GM23248 (cell line): ENCODE results near the gene SYTL4. TPM values are rescaled to one million over a fixed set of nuclear protein-coding genes. Genes with fewer than 3 reads are reported as not detected.
A peak's percentile ranks its signal among the peaks of the same experiment; 100 is the strongest.
"Not testable (repeated sequence)": the region's sequence is repeated elsewhere in the genome, so short reads cannot be mapped to it uniquely, and the experiment has no call there.

Experiments used
- DNase-seq: peaks from one replicate; pipeline ENCODE4 v3.0.0-alpha.2; 2015
- H2AFZ ChIP-seq: fragments of 200-600 bp; sonication (generic); 2 replicates; pipeline ENCODE4 v1.6.1; 2016; ENCODE audit warnings: antibody characterized with exemption
- H3F3A ChIP-seq: fragments of 200-600 bp; sonication (generic); 2 replicates; pipeline ENCODE4 v1.6.1; 2016; ENCODE audit warnings: mild to moderate bottlenecking, antibody characterized with exemption, mixed run types; ENCODE audit not compliant: insufficient read depth
- H3K27ac ChIP-seq: fragments of 200-600 bp; sonication (generic); 2 replicates; pipeline ENCODE4 v1.5.1; 2016; ENCODE audit warnings: mild to moderate bottlenecking
- H3K27me3 ChIP-seq: fragments of 200-600 bp; sonication (generic); replicated peaks from 2 replicates; pipeline ENCODE4 v1.6.1; 2016; ENCODE audit warnings: mild to moderate bottlenecking; ENCODE audit not compliant: insufficient read depth
- H3K36me3 ChIP-seq: fragments of 200-600 bp; sonication (generic); 2 replicates; pipeline ENCODE4 v1.6.1; 2016; ENCODE audit warnings: low read depth, mild to moderate bottlenecking
- H3K4me1 ChIP-seq: fragments of 200-600 bp; sonication (generic); 2 replicates; pipeline ENCODE4 v1.6.1; 2016; ENCODE audit warnings: mild to moderate bottlenecking; ENCODE audit not compliant: insufficient read depth
- H3K4me2 ChIP-seq: fragments of 200-600 bp; sonication (generic); one replicate; pipeline ENCODE4 v1.6.1; 2016; ENCODE audit warnings: mild to moderate bottlenecking; ENCODE audit not compliant: unreplicated experiment
- H3K4me3 ChIP-seq: fragments of 200-600 bp; sonication (generic); 2 replicates; pipeline ENCODE4 v1.5.1; 2016; ENCODE audit warnings: mild to moderate bottlenecking
- H3K79me2 ChIP-seq: fragments of 200-600 bp; sonication (generic); 2 replicates; pipeline ENCODE4 v1.6.1; 2016; ENCODE audit warnings: mild to moderate bottlenecking; ENCODE audit not compliant: insufficient read depth
- H3K9ac ChIP-seq: fragments of 200-600 bp; sonication (generic); 2 replicates; pipeline ENCODE4 v1.6.1; 2016; ENCODE audit warnings: mild to moderate bottlenecking
- H3K9me2 ChIP-seq: fragments of 200-600 bp; sonication (generic); 2 replicates; pipeline ENCODE4 v1.6.1; 2016; ENCODE audit warnings: mixed run types, mild to moderate bottlenecking, moderate library complexity; ENCODE audit not compliant: insufficient read depth
- H3K9me3 ChIP-seq: fragments of 200-600 bp; sonication (generic); one replicate; pipeline ENCODE4 v1.6.1; 2017; ENCODE audit warnings: low read depth
- H4K20me1 ChIP-seq: fragments of 200-600 bp; sonication (generic); 2 replicates; pipeline ENCODE4 v1.6.0; 2016; ENCODE audit not compliant: insufficient read depth
- EZH2 ChIP-seq: fragments of 200-600 bp; sonication (generic); IDR thresholded peaks from 2 replicates; pipeline ENCODE4 v1.6.1; 2018; ENCODE audit warnings: antibody characterized with exemption, mild to moderate bottlenecking; ENCODE audit not compliant: insufficient read depth, poor library complexity, severe bottlenecking
- EZH2phosphoT487 ChIP-seq: fragments of 200-600 bp; sonication (generic); IDR thresholded peaks from 2 replicates; pipeline ENCODE4 v1.6.1; 2018; ENCODE audit warnings: antibody characterized with exemption, moderate library complexity, mild to moderate bottlenecking, low read depth; ENCODE audit not compliant: insufficient read depth
- WGBS, 2 experiments: methylation state at CpG; one replicate each; pipeline ENCODE4 v1.1.6; 2015 to 2017; ENCODE audit warnings: low lambda C conversion rate in 2 of 2, low coverage in 1 of 2; ENCODE audit errors: missing lambda C conversion rate in 2 of 2; 5-methylcytosine and 5-hydroxymethylcytosine counted together
- in situ Hi-C: fragments of 300-500 bp; cut with MboI; formaldehyde crosslinking; loops from 2 replicates; pipeline ENCODE4 v1.15.0; 2020
- polyA plus RNA-seq: library from polyadenylated mRNA; unstranded; fragments of >200 nt; fragmentation: Nextera tagmentation; extraction: Ambion mirVana; gene quantifications from 2 replicates; pipeline ENCODE4 v1.2.1, GENCODE V29; 2016
- total RNA-seq: library from RNA; depleted of rRNA; stranded (reverse); fragments of >200 nt; shearing (Covaris generic); gene quantifications from 2 replicates; pipeline ENCODE4 v1.2.3, GENCODE V29; 2014; rRNA removed

The SYTL4 gene
- total RNA-seq (3.2 and 4.6 TPM in 2 replicates), polyA plus RNA-seq (1.6 and 2.5 TPM in 2 replicates)

DNA sequence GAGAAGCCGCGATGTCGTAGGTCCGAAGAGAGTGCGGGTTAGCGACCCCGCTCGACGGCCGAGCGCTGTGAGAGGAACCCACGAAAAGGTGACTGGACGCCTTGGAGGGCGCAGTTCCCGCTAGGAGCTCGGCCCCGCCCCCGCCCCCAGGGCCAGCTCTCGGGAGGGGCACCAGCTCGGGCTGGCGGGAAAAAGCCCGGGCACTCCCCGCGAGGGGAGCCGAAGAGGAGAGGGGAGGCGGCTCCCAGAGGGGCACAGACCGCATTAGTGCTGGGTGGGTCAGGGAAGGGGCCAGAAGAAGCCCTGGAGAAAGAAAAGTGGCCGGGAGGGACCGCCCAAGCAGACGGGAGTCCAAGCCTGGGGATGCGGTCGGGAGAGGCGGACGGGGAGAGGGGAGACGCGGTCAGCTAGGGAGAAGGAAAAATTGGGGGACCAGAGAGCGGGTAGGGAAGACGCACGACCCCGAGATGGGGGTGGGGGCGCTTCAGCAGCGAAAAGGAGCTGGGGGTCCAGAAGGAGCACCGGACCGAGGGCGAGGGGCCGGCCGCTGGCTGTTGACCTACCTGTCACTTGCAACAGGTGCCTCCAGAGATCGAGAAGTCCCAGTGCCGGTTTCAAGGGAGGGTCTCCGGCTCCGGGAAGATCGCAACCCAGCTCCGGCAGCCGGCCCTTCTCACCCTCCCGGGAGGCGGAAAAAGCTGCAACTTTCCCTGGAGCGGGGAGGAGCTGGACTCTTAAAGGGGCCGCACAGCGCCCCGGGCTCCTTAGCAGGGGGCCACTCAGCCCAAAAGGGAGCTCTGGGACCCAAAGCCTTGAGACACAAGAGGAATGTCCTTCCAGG, at the start of gene SYTL4:
SYTL4 (minus strand) TSS at position 681 of the 841 bp plus-strand sequence. CDS start 30,084 bp downstream, outside the sequence.
- Histone ChIP-seq H3K27ac (no peak within 1 kb of the TSS), H3K27me3 (no peaks in the 10 kb centered on the region), H3K4me2 (peak within 1 kb of the TSS; percentile 68), H3F3A (no peaks in the 10 kb centered on the region), H3K9ac (peak within 1 kb of the TSS; percentile 65), H3K9me2 (no peaks in the 10 kb centered on the region), H3K4me1 (no peaks in the 10 kb centered on the region), H3K79me2 (no peaks in the 10 kb centered on the region), H3K9me3 (no peaks in the 10 kb centered on the region), H3K4me3 (peak within 1 kb of the TSS; percentile 78), H3K36me3 (no peaks in the 10 kb centered on the region), H4K20me1 (no peaks in the 10 kb centered on the region), H2AFZ (peak within 1 kb of the TSS; percentile 92)
- in situ Hi-C loops = no loop called here
- peak; percentile 46 for DNase-seq
- no peak for TF ChIP-seq EZH2
- no peak for TF ChIP-seq EZH2phosphoT487
- WGBS, 2 experiments = 2 to 8% methylated on average over 8 to 43 of the region's 60 CpGs

DNA sequence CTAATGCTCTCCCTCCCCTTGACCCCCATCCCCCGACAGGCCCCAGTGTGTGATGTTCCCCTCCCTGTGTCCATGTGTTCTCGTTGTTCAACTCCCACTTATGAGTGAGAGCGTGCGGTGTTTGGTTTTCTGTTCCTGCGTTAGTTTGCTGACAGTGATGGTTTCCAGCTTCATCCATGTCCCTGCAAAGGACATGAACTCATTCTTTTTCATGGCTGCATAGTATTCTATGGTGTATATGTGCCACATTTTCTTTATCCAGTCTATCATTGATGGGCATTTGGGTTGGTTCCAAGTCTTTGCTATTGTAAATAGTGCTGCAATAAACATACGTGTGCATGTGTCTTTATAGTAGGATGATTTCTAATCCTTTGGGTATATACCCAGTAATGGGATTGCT, 37.5 kb upstream of the SYTL4 start:
- H3K4me1 ChIP-seq, H4K20me1 ChIP-seq, H3K36me3 ChIP-seq, DNase-seq, H3K9me3 ChIP-seq, H3F3A ChIP-seq, H3K9me2 ChIP-seq, H3K4me2 ChIP-seq, H3K27ac ChIP-seq, H2AFZ ChIP-seq, H3K9ac ChIP-seq, H3K27me3 ChIP-seq, H3K4me3 ChIP-seq, H3K79me2 ChIP-seq: not testable (repeated sequence)
- WGBS, 2 experiments = 48 to 65% methylated on average over 6 of the region's 6 CpGs
- in situ Hi-C loops = loop anchor here (10.0 to 25.0 kb wide), 2 partner anchors 85 to 257 kb away; no protein-coding TSS in a partner anchor

DNA sequence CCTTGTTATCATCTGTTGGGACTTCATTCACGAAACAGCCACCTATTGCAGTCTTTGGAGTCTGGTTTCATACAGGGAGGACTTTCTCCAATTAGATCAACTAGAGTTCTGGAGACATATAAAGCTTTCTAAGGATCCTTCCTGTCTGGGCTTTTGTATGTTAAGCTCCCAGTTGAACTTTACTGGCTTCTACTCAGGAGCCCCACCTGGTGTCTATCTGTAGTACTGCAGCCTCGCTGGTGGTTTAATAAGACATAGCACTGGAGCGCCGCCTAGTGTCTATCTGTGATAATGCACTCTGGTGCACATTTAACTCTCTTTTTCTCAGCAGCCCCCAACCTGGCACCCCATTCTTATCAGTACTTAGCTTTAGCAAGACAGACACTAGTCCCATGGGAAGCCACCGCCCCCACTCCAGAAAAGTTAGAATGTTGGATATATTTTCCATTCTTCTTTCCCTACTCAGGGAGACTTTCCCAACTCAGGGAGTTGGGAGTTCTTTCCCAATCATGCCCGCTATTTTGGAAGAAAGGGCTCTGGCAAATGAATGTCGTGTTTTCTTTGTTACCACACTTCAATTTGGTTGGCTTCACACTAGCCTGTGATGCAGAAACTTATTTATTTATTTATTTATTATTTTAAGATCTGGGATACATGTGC, 36.9 kb upstream of the SYTL4 start:
- in situ Hi-C loops = loop anchor here (10.0 to 25.0 kb wide), 2 partner anchors 84 to 257 kb away; no protein-coding TSS in a partner anchor
- no peaks in the 10 kb centered on the region for H3F3A ChIP-seq
- no peaks in the 10 kb centered on the region for H3K4me1 ChIP-seq
- H3K9ac ChIP-seq = no peak overlapping the region
- WGBS, 2 experiments = 11 to 16% methylated on average over 7 of the region's 7 CpGs
- peaks cover 7% of the 10 kb centered on the region; the same call in 1 of the 2 replicates for H3K27me3 ChIP-seq
- no peaks in the 10 kb centered on the region for H3K9me3 ChIP-seq
- no peak overlapping the region for H3K27ac ChIP-seq
- no peak overlapping the region for H2AFZ ChIP-seq
- H3K4me3 ChIP-seq = no peak overlapping the region
- H4K20me1 ChIP-seq = no peaks in the 10 kb centered on the region
- no peak overlapping the region for H3K4me2 ChIP-seq
- DNase-seq = peak; percentile 53
- no peaks in the 10 kb centered on the region for H3K79me2 ChIP-seq
- no peaks in the 10 kb centered on the region for H3K36me3 ChIP-seq
- no peak for TF ChIP-seq EZH2
- no peak for TF ChIP-seq EZH2phosphoT487
- H3K9me2 ChIP-seq = no peaks in the 10 kb centered on the region

DNA sequence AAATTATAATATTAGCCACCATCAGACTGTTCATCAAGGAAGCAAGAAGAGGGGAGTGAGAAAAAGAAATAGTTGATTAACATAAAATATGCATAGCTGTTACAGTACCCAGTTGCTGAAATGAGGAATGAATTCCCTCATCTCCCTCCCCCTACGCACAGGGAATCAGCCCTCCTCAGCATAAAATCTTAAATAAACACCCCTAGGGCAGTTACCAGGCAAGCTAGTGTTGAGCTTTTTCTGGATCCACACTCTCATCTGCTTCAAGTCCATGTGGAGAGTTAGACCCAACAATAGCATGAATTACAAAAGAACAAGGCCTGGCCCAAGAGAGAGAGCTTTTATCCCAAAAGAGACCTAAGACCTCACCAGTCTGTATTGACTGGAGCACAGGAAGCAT, 19.0 kb upstream of the SYTL4 start:
- no peaks in the 10 kb centered on the region for H3K36me3 ChIP-seq
- in situ Hi-C loops = loop anchor here (25.0 kb wide), 1 partner anchor 239 kb away; no protein-coding TSS in a partner anchor
- WGBS, 2 experiments = 73 to 79% methylated on average over 1 of the region's 1 CpG

More for the DNA sequence above, 19.0 kb upstream of the SYTL4 start:
- no peak overlapping the region for H3K9ac ChIP-seq
- H3K79me2 ChIP-seq = no peaks in the 10 kb centered on the region
- H2AFZ ChIP-seq = no peak overlapping the region
- no peaks in the 10 kb centered on the region for H3F3A ChIP-seq
- H3K9me2 ChIP-seq = no peaks in the 10 kb centered on the region
- H3K27me3 ChIP-seq = no peaks in the 10 kb centered on the region
- H3K4me3 ChIP-seq = no peak overlapping the region
- TF ChIP-seq EZH2 (no peak), EZH2phosphoT487 (no peak)
- no peak overlapping the region for H3K4me2 ChIP-seq
- H3K9me3 ChIP-seq = no peaks in the 10 kb centered on the region
- DNase-seq = no peak
- H3K4me1 ChIP-seq = no peaks in the 10 kb centered on the region
- H4K20me1 ChIP-seq = no peaks in the 10 kb centered on the region
- H3K27ac ChIP-seq = no peak overlapping the region
